ENCODE measurements around the gene ARHGEF19. TPM values are rescaled to one million over a fixed set of nuclear protein-coding genes. Genes with fewer than 3 reads are reported as not detected.

Gene ARHGEF19
- total RNA-seq, 1 experiment from 2014 or later = 13.8 TPM

DNA sequence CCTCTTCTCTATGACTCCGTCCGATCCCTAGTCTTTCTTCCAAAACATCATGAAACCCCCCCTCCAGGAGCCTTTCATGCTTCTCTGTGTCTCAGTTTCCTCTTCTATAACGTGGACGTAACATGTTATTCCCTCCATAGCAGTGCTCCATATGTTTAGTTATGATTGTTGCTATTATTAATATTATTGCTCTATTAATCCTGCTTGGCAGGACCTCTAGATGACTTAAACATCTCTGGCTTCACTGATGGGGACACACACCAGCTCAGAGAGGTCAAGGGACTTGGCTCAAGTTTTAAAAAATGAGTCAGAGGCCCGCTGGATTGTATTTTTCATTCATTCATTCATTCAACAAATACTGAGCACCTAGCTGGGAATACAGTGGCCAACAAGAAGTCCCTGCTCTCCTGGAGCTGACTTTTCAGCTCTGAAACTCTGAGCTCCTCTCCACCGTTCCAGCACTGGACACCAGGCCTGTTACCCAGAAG lies 24.9 kb upstream of the ARHGEF19 start:
- peak overlapping the region; percentile 54 for H3K9ac ChIP-seq (ENCODE audit: low read length)
- no peak for TF ChIP-seq EZH2phosphoT487 (IDR thresholded peaks at IDR 0.05; ENCODE audit: borderline replicate concordance, low read length)
- TF ChIP-seq, protein P1, sequence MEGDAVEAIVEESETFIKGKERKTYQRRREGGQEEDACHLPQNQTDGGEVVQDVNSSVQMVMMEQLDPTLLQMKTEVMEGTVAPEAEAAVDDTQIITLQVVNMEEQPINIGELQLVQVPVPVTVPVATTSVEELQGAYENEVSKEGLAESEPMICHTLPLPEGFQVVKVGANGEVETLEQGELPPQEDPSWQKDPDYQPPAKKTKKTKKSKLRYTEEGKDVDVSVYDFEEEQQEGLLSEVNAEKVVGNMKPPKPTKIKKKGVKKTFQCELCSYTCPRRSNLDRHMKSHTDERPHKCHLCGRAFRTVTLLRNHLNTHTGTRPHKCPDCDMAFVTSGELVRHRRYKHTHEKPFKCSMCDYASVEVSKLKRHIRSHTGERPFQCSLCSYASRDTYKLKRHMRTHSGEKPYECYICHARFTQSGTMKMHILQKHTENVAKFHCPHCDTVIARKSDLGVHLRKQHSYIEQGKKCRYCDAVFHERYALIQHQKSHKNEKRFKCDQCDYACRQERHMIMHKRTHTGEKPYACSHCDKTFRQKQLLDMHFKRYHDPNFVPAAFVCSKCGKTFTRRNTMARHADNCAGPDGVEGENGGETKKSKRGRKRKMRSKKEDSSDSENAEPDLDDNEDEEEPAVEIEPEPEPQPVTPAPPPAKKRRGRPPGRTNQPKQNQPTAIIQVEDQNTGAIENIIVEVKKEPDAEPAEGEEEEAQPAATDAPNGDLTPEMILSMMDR (conservative IDR thresholded peaks at IDR 0.05; ENCODE audit: low read depth, low read length) = no peak
- TF ChIP-seq EZH2 (IDR thresholded peaks at IDR 0.05; ENCODE audit: low read length, unreplicated experiment) = no peak
- CTCF ChIA-PET = interaction anchor here (0.6 kb wide), 1 partner anchor 8 kb away, joined by 3 read pairs; no protein-coding TSS in a partner anchor
- peak overlapping the region; percentile 75 for H2AFZ ChIP-seq (ENCODE audit: low read length)
- H3K4me2 ChIP-seq (ENCODE audit: low read length) = peak overlapping the region; percentile 90
- H3K79me2 ChIP-seq (ENCODE audit: low read length) = no peaks in the 10 kb centered on the region
- no peaks in the 10 kb centered on the region for H3K27me3 ChIP-seq (ENCODE audit: low read length)
- peak overlapping the region; percentile 65 for H3K27ac ChIP-seq (ENCODE audit: low read length)
- H3K4me1 ChIP-seq (ENCODE audit: insufficient read depth, low read length) = peaks cover 22% of the 10 kb centered on the region
- no peaks in the 10 kb centered on the region for H3K9me2 ChIP-seq (replicated peaks; ENCODE audit: low read length)
- ATAC-seq (peak; percentile 17), DNase-seq (peak; percentile 58)
- H3K4me3 ChIP-seq (ENCODE audit: low read length) = peak overlapping the region; percentile 72
- intact Hi-C loops (cut with micrococcal nuclease) = loop anchor here (2.0 kb wide), 3 partner anchors 49 to 159 kb away; no protein-coding TSS in a partner anchor
- H3F3A ChIP-seq (ENCODE audit: low read length, unreplicated experiment) = no peaks in the 10 kb centered on the region
- no peaks in the 10 kb centered on the region for H4K20me1 ChIP-seq (ENCODE audit: low read length)
- POLR2A ChIA-PET (ENCODE audit: unreplicated experiment) = no interaction called here
- H3K36me3 ChIP-seq (ENCODE audit: low read depth, low read length) = no peaks in the 10 kb centered on the region
- TSS peak; percentile 94 for BruUV-seq (replicated peaks)
- no peaks in the 10 kb centered on the region for H3K9me3 ChIP-seq (ENCODE audit: low read length)

DNA sequence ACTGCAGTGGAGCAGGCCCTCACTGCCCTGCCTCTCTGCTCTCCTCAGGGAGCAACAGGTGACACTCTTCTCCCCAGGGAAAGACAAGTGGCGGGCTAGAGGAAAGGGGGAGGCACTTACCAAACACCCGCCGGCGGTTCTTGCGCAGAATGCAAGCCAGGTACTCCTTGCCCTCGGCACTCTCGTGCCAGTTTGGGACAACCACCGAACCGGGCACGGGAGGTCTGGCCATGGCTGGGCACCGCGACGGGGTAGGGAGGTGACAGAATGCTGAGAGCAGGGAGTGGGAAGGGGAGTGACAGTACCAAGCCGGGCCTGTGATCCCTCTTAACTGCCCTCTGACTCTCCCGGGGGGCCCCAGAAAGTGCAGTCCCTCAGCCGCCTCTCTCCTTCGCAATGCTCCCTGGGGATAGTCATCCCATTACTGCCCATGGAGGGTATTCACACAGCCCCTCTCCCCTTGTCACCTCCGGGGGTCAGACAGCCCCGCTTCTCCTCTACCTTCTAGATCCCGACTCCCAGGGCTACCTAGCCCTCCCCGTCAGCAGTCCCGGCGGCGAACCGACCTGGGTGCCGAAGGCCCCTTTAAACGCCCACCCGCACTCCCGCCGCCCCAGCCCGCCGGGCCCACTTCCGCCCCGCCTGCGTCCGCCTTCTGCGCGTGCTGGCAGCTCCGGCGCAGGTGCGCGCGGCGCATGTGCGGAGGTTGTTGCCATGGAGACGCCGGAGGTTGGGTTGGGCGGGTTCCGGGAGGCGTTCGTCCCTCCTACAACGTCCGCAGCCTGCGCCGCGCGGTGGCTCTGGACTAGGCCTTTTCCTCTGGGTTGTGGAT lies 24.3 kb upstream of the ARHGEF19 start, which contains the start of gene CPLANE2:
Gene CPLANE2, minus strand, starts transcription at position 673 of the 832 bp plus-strand sequence. Its CDS starts 441 bp downstream, at position 232.
- no peaks in the 10 kb centered on the region for H3K9me3 ChIP-seq (ENCODE audit: low read length)
- peak within 1 kb of the TSS; percentile 75 for H2AFZ ChIP-seq (ENCODE audit: low read length)
- intact Hi-C loops (cut with micrococcal nuclease) = loop anchor here (2.0 kb wide), 3 partner anchors 48 to 158 kb away; no protein-coding TSS in a partner anchor
- peak within 1 kb of the TSS; percentile 65 for H3K27ac ChIP-seq (ENCODE audit: low read length)
- no peaks in the 10 kb centered on the region for H3K9me2 ChIP-seq (replicated peaks; ENCODE audit: low read length)
- peak within 1 kb of the TSS; percentile 90 for H3K4me2 ChIP-seq (ENCODE audit: low read length)
- H3K79me2 ChIP-seq (ENCODE audit: low read length) = no peaks in the 10 kb centered on the region
- peak within 1 kb of the TSS; percentile 54 for H3K9ac ChIP-seq (ENCODE audit: low read length)
- H3K4me3 ChIP-seq (ENCODE audit: low read length) = peak within 1 kb of the TSS; percentile 72
- no peaks in the 10 kb centered on the region for H3K36me3 ChIP-seq (ENCODE audit: low read depth, low read length)
- peaks cover 22% of the 10 kb centered on the region for H3K4me1 ChIP-seq (ENCODE audit: insufficient read depth, low read length)
- ATAC-seq = peak; percentile 79
- no peaks in the 10 kb centered on the region for H4K20me1 ChIP-seq (ENCODE audit: low read length)
- TF ChIP-seq, protein P1 (conservative IDR thresholded peaks at IDR 0.05; ENCODE audit: low read depth, low read length) = 0 out of 2 replicates have a peak, but pooled peaks have one; percentile 1
- no peak for TF ChIP-seq EZH2phosphoT487 (IDR thresholded peaks at IDR 0.05; ENCODE audit: borderline replicate concordance, low read length)
- TF ChIP-seq EZH2 (IDR thresholded peaks at IDR 0.05; ENCODE audit: low read length, unreplicated experiment) = no peak
- H3K27me3 ChIP-seq (ENCODE audit: low read length) = no peaks in the 10 kb centered on the region
- TSS peak; percentile 69 for BruUV-seq (replicated peaks)
- no peaks in the 10 kb centered on the region for H3F3A ChIP-seq (ENCODE audit: low read length, unreplicated experiment)
- peak; percentile 95 for DNase-seq
- ChIA-PET POLR2A (ENCODE audit: unreplicated experiment) (interaction anchor here (0.6 kb wide), 1 partner anchor 41 kb away, joined by 3 read pairs; no protein-coding TSS in a partner anchor), CTCF (interaction anchor here (0.6 kb wide), 1 partner anchor 8 kb away, joined by 3 read pairs; no protein-coding TSS in a partner anchor)
